ENCODE measurements around the gene KRT8. TPM values are rescaled to one million over a fixed set of nuclear protein-coding genes. Genes with fewer than 3 reads are reported as not detected.

Gene KRT8
- total RNA-seq, 1 donor from 2014 or later, result 2,570 TPM

GRCh38 chr12:52872644-52873389 lies 32.1 kb downstream of the KRT8 start:
- Mint-ChIP-seq H3K27ac (ENCODE audit: unreplicated experiment) (no peak overlapping the region), H3K36me3 (ENCODE audit: low read depth, unreplicated experiment) (no peaks in the 10 kb centered on the region), H3K4me3 (ENCODE audit: unreplicated experiment) (no peak overlapping the region), H3K9me3 (ENCODE audit: unreplicated experiment) (no peaks in the 10 kb centered on the region), H3K4me1 (ENCODE audit: low read depth, unreplicated experiment) (peaks cover 38% of the 10 kb centered on the region), H3K27me3 (ENCODE audit: low read depth, unreplicated experiment) (peaks cover 4% of the 10 kb centered on the region)
- H4K20me1 ChIP-seq (ENCODE audit: insufficient read depth, low read length), result no peaks in the 10 kb centered on the region
- H3K36me3 ChIP-seq (ENCODE audit: insufficient read depth, low read length), result no peaks in the 10 kb centered on the region
- DNase-seq (ENCODE audit: low read depth) (no peak), FAIRE-seq (no peak)
- H3K4me2 ChIP-seq (ENCODE audit: low read length), result no peak overlapping the region
- no peaks in the 10 kb centered on the region for H3K79me2 ChIP-seq (ENCODE audit: insufficient read depth, low read length)
- H3K27me3 ChIP-seq (ENCODE audit: insufficient read depth, low read length), result no peaks in the 10 kb centered on the region
- no peaks in the 10 kb centered on the region for H3K9me3 ChIP-seq (ENCODE audit: insufficient read depth, low read depth, low read length)
- H3K27ac ChIP-seq (ENCODE audit: low read depth, low read length), result peak overlapping the region; percentile 95
- H3K4me3 ChIP-seq (ENCODE audit: insufficient read depth, low read depth, low read length), result no peak overlapping the region
- TF ChIP-seq EZH2 (IDR thresholded peaks at IDR 0.05; ENCODE audit: insufficient read depth, low read length) (no peak), CTCF (IDR thresholded peaks at IDR 0.05; ENCODE audit: insufficient read depth, low read depth, low read length) (no peak)
- no peak overlapping the region for H2AFZ ChIP-seq (ENCODE audit: low read depth, low read length)
- peak overlapping the region; percentile 91 for H3K9ac ChIP-seq (ENCODE audit: low read length)
- H3K4me1 ChIP-seq (ENCODE audit: insufficient read depth, low read length), result peaks cover 42% of the 10 kb centered on the region

GRCh38 chr12:52871291-52872039 lies 33.4 kb downstream of the KRT8 start:
- peak; percentile 71 for DNase-seq (ENCODE audit: low read depth)

More at GRCh38 chr12:52871291-52872039, 33.4 kb downstream of the KRT8 start:
- H2AFZ ChIP-seq (ENCODE audit: low read depth, low read length), result peak overlapping the region; percentile 43
- H3K27me3 Mint-ChIP-seq (ENCODE audit: low read depth, unreplicated experiment), result peaks cover 4% of the 10 kb centered on the region
- H3K9me3 Mint-ChIP-seq (ENCODE audit: unreplicated experiment), result no peaks in the 10 kb centered on the region
- peak overlapping the region; percentile 72 for H3K27ac Mint-ChIP-seq (ENCODE audit: unreplicated experiment)
- no peak for FAIRE-seq
- no peaks in the 10 kb centered on the region for H3K27me3 ChIP-seq (ENCODE audit: insufficient read depth, low read length)
- TF ChIP-seq EZH2 (IDR thresholded peaks at IDR 0.05; ENCODE audit: insufficient read depth, low read length) (no peak), CTCF (IDR thresholded peaks at IDR 0.05; ENCODE audit: insufficient read depth, low read depth, low read length) (no peak)
- H3K4me1 ChIP-seq (ENCODE audit: insufficient read depth, low read length), result peaks cover 42% of the 10 kb centered on the region
- H3K4me2 ChIP-seq (ENCODE audit: low read length), result peak overlapping the region; percentile 57
- H3K36me3 Mint-ChIP-seq (ENCODE audit: low read depth, unreplicated experiment), result no peaks in the 10 kb centered on the region
- H3K9ac ChIP-seq (ENCODE audit: low read length), result peak overlapping the region; percentile 91
- H3K9me3 ChIP-seq (ENCODE audit: insufficient read depth, low read depth, low read length), result no peaks in the 10 kb centered on the region
- peak overlapping the region; percentile 62 for H3K27ac ChIP-seq (ENCODE audit: low read depth, low read length)
- no peaks in the 10 kb centered on the region for H4K20me1 ChIP-seq (ENCODE audit: insufficient read depth, low read length)
- peaks cover 38% of the 10 kb centered on the region for H3K4me1 Mint-ChIP-seq (ENCODE audit: low read depth, unreplicated experiment)
- no peaks in the 10 kb centered on the region for H3K36me3 ChIP-seq (ENCODE audit: insufficient read depth, low read length)
- no peaks in the 10 kb centered on the region for H3K79me2 ChIP-seq (ENCODE audit: insufficient read depth, low read length)
- no peak overlapping the region for H3K4me3 Mint-ChIP-seq (ENCODE audit: unreplicated experiment)
- no peak overlapping the region for H3K4me3 ChIP-seq (ENCODE audit: insufficient read depth, low read depth, low read length)
